HL-60/S4 treated with phorbol 12-myristate 13-acetate at 8.2 ng/mL for 4 days and 3 days (cell line): ENCODE results near the gene PLCB4.

Experiments used
- in situ Hi-C: fragments of 300-500 bp; cut with MboI; formaldehyde crosslinking; loops from 2 replicates; pipeline ENCODE4 v1.15.0; 2022; ENCODE audit warnings: low sequenced_read_pairs

PLCB4 gene

GRCh38 chr20:9478771-9479170 lies 409.9 kb downstream of the PLCB4 start:
- in situ Hi-C loops, result no loop called here

GRCh38 chr20:9480066-9480465 lies 411.2 kb downstream of the PLCB4 start:
- in situ Hi-C loops, result no loop called here

- in situ Hi-C loops, result no loop called here
Measured at GRCh38 chr20:9482180-9482579, 413.3 kb downstream of the PLCB4 start.

GRCh38 chr20:9483131-9483530 lies 414.2 kb downstream of the PLCB4 start:
- in situ Hi-C loops, result no loop called here

- in situ Hi-C loops, result no loop called here
Measured at GRCh38 chr20:9485614-9486340, 416.9 kb downstream of the PLCB4 start.

GRCh38 chr20:9487231-9487630 lies 418.3 kb downstream of the PLCB4 start:
- in situ Hi-C loops, result no loop called here

GRCh38 chr20:9488063-9488462 lies 419.2 kb downstream of the PLCB4 start:
- in situ Hi-C loops, result no loop called here

GRCh38 chr20:9490161-9490560 lies 421.3 kb downstream of the PLCB4 start:
- in situ Hi-C loops, result no loop called here

GRCh38 chr20:9490631-9491030 lies 421.7 kb downstream of the PLCB4 start:
- in situ Hi-C loops, result no loop called here

- in situ Hi-C loops, result no loop called here
Measured at GRCh38 chr20:9491324-9491723, 422.4 kb downstream of the PLCB4 start.

GRCh38 chr20:9492067-9492466 lies 423.2 kb downstream of the PLCB4 start:
- in situ Hi-C loops, result no loop called here

GRCh38 chr20:9493803-9494202 lies 424.9 kb downstream of the PLCB4 start:
- in situ Hi-C loops, result no loop called here

GRCh38 chr20:9495701-9496100 lies 426.8 kb downstream of the PLCB4 start:
- in situ Hi-C loops, result no loop called here

GRCh38 chr20:9496155-9496554 lies 427.3 kb downstream of the PLCB4 start:
- in situ Hi-C loops, result no loop called here

GRCh38 chr20:9498322-9498721 lies 429.4 kb downstream of the PLCB4 start:
- in situ Hi-C loops, result no loop called here

- in situ Hi-C loops, result no loop called here
Measured at GRCh38 chr20:9499126-9499899, 430.4 kb downstream of the PLCB4 start.

- in situ Hi-C loops, result no loop called here
Measured at GRCh38 chr20:9500121-9500520, 431.2 kb downstream of the PLCB4 start.

GRCh38 chr20:9501473-9501872 lies 432.6 kb downstream of the PLCB4 start:
- in situ Hi-C loops, result no loop called here

- in situ Hi-C loops, result no loop called here
Measured at GRCh38 chr20:9503526-9504245, 434.8 kb downstream of the PLCB4 start.

GRCh38 chr20:9506280-9506821 lies 437.5 kb downstream of the PLCB4 start:
- in situ Hi-C loops, result no loop called here

- in situ Hi-C loops, result no loop called here
Measured at GRCh38 chr20:9506964-9507369, 438.1 kb downstream of the PLCB4 start.
